Activated naive CD4-positive, alpha-beta T cell (primary cell): ENCODE data around the gene LIFR.
"Not testable (repeated sequence)": the region's sequence is repeated elsewhere in the genome, so short reads cannot be mapped to it uniquely, and the experiment has no call there.

Experiments
- DNase-seq, 4 experiments: peaks; one replicate each; lab custom pipeline; 2025; lab: John Stamatoyannopoulos, UW

The LIFR gene

GRCh38 chr5:38547257-38547656 is 9.2 kb downstream of the LIFR start:
- no peak for DNase-seq

GRCh38 chr5:38546691-38547146 is 9.7 kb downstream of the LIFR start:
- DNase-seq: no peak

- DNase-seq: no peak
These were observed 12.6 kb downstream of the LIFR start for GRCh38 chr5:38543886-38544285.

GRCh38 chr5:38543074-38543473 is 13.4 kb downstream of the LIFR start:
- no peak for DNase-seq

- DNase-seq: no peak
These were observed 15.2 kb downstream of the LIFR start for GRCh38 chr5:38541174-38541725.

GRCh38 chr5:38540314-38540713 is 16.1 kb downstream of the LIFR start:
- no peak for DNase-seq

GRCh38 chr5:38538161-38538560 is 18.3 kb downstream of the LIFR start:
- DNase-seq: no peak

- no peak for DNase-seq
These were observed 18.9 kb downstream of the LIFR start for GRCh38 chr5:38537505-38537904.

GRCh38 chr5:38536968-38537367 is 19.5 kb downstream of the LIFR start:
- DNase-seq: no peak

- no peak for DNase-seq
These were observed 20.6 kb downstream of the LIFR start for GRCh38 chr5:38535845-38536244.

GRCh38 chr5:38535248-38535750 is 21.1 kb downstream of the LIFR start:
- DNase-seq: no peak

- DNase-seq: no peak
These were observed 22.3 kb downstream of the LIFR start for GRCh38 chr5:38534156-38534453.

GRCh38 chr5:38533286-38534155 is 22.9 kb downstream of the LIFR start:
- no peak for DNase-seq

- DNase-seq: no peak
These were observed 24.2 kb downstream of the LIFR start for GRCh38 chr5:38532165-38532669.

- DNase-seq: no peak
These were observed 24.9 kb downstream of the LIFR start for GRCh38 chr5:38531518-38531917.

- no peak for DNase-seq
These were observed 26.3 kb downstream of the LIFR start for GRCh38 chr5:38529955-38530646.

GRCh38 chr5:38528162-38528703 is 28.2 kb downstream of the LIFR start:
- no peak for DNase-seq

- DNase-seq: no peak
These were observed 29.0 kb downstream of the LIFR start for GRCh38 chr5:38527475-38527874.

GRCh38 chr5:38524022-38524421 is 32.4 kb downstream of the LIFR start:
- DNase-seq: no peak

- no peak for DNase-seq
These were observed 37.0 kb downstream of the LIFR start for GRCh38 chr5:38519476-38519875.

- no peak for DNase-seq
These were observed 38.1 kb downstream of the LIFR start for GRCh38 chr5:38518341-38518740.

- not testable (repeated sequence) for DNase-seq
These were observed 39.8 kb downstream of the LIFR start for GRCh38 chr5:38516649-38517048.
